Stimulated activated CD4-positive, alpha-beta T cell treated with anti-CD3 and anti-CD28 coated beads, Interleukin-1b, Interleukin-23, amount 100 ng/mL, for 4 hours (primary cell): Measurements from ENCODE around the gene PTH.
A peak's percentile ranks its signal among the peaks of the same experiment; 100 is the strongest.

Experiments
- DNase-seq, 2 donors: peaks; one replicate each; pipeline ENCODE4 v3.0.0-alpha.2; 2020; ENCODE audit warnings: low read depth in 2 of 2

Gene PTH

DNA sequence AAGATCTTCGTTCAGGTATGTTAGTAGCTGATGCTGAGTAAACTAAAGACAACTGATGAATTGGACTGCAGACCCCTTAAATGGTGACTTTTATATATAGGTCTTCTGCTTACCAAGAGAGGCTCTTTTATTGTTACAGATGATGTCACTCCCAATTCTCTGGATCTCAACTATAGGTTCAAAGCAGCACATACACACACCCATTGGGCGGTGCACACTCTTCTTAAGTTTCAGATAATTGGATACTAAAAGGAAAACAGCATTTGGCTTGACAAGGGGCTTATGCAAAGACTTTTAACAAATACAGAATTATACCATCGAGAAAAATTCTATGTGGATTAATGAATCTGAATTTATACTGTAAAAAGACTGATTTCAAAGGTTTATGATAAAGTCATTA is at the start of gene PTH:
TSS of gene PTH (minus strand) at position 69 of the 400 bp plus-strand sequence. CDS start 3,142 bp downstream, outside the sequence.
- no peak for DNase-seq

GRCh38 chr11:13538044-13538443 is 42.2 kb upstream of the PTH start:
- no peak for DNase-seq

DNA sequence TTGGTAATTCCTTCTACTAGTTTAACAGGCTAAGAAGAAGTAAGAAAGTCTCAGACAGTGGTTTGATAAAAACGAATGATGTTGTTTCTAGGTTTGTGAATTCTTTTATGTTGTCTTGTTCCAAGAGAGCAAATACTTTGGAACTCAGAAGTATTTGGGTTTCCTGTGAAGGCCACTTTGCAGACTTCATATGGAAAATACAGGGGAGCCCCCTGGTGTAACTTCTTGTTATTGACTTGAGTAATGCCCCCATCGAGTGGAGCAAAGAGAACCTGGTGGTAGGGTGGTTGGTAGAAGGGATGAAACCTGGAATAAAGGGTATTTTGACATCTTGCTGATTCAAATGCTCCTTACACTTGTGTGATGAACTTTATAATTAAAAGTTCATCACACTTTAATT is 40.0 kb upstream of the PTH start:
- DNase-seq, result no peak

- DNase-seq, result no peak
Measured at GRCh38 chr11:13534358-13534757, 38.6 kb upstream of the PTH start.

- no peak for DNase-seq
Measured at GRCh38 chr11:13525257-13525656, 29.5 kb upstream of the PTH start.

DNA sequence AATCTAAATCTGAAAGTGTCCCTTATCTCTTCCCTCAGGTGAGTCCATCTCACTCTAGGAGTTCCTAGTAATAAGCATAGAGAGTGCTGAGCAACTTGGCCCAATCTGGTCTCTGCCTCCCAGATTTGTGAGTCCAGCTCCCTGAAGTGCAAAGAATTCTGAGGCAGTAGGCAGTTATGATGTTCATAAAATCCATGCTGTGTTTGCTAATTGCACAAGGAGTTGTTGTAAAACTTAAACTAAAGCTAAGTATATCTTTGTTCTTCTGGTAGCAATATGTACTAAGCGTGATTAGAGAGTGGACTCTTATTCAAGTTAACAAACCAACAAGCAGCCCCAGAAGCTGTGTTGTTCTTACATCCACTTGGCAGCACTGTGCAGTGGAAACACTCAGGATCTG is 7.6 kb upstream of the PTH start:
- no peak for DNase-seq

GRCh38 chr11:13502492-13502891 is 6.7 kb upstream of the PTH start:
- no peak for DNase-seq

DNA sequence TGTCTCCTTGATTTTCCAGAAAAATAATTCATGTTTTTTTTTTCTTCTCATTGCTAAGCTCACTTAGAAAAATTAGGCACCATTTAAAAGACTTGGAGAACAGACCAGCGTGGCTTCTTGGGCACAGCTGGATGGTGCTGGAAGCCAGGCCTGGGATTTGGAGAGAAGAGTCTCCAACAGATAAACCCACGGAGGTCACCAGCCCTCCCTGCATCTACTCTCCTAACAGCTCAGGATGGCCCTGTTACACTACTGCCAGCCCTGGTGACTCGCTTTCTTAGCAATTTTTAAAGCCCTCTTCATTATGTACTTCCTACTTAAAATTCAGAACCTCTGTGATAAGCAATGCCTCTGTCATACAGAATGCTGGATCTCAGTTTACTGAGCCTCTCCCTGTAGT is 1.7 kb downstream of the PTH start:
- no peak for DNase-seq

DNA sequence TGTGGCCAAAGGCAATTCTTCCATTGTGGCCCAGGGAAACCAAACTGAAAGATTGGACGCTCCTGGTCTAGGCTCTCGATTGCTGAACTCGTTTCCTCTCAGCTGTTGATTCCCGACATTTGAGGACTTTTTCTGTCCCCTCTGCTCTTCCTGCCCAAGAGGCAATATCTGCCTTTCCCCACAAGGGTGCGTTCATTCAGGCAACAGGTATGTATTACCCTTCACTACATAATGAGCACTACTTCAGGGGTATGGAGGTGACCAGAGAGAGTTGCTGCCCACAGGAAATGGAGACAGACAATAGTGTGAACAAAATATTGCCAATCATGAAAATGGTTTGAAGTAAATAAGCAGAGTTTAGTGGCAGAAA is 8.2 kb downstream of the PTH start:
- no peak for DNase-seq

DNA sequence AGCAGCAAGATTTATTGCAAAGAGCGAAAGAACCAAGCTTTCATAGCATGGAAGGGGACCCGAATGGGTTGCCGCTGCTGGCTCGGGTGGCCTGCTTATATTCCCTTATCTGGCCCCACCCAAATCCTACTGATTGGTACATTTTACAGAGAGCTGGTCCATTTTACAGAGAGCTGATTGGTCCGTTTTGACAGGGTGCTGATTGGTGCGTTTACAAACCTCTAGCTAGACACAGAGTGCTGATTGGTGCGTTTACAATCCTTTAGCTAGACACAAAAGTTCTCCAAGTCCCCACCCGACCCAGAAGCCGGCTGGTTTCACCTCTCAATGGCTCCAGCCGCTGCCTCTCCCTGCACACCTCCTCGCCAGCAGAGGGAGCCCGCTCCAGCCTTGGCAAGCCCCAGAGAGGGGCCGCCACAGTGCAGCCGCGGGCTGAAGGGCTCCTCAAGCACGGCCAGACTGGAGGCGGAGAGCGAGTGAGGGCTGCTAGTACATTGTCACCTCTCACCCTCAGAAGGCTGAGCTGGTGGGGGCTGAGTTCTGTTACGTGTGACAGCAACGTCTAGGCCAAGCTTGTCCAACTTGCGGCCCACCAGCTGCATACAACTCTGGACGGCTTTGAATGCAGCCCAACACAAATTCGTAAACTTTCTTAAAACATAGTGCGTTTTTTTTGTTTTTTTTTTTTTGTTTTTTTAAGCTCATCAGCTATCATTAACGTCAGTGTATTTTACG is 8.7 kb downstream of the PTH start:
- DNase-seq, result peak; percentile 49 to 57

- no peak for DNase-seq
Measured at GRCh38 chr11:13480198-13480597, 15.6 kb downstream of the PTH start.

- DNase-seq, result no peak
Measured at GRCh38 chr11:13479688-13480087, 16.1 kb downstream of the PTH start.

DNA sequence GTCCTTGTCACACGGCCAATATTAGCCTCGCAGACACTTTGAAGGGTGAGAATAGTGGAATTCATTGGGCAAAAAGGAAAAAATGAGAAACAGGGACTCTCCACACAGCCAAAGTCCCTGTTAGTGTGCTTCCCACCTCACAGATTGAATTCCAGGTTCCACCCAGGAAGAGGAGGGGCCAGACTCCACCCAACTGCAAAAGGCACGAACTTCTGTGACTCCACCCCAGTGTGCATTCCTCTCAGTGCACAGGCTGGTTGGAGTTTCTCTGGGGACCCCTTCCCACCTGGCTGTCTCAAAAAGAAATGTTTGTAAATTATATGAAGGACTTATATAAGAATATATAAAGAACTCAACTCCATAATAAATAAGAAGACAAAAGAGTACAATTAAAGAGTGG is 20.7 kb downstream of the PTH start:
- DNase-seq, result no peak

- DNase-seq, result no peak
Measured at GRCh38 chr11:13473013-13473722, 22.6 kb downstream of the PTH start.

DNA sequence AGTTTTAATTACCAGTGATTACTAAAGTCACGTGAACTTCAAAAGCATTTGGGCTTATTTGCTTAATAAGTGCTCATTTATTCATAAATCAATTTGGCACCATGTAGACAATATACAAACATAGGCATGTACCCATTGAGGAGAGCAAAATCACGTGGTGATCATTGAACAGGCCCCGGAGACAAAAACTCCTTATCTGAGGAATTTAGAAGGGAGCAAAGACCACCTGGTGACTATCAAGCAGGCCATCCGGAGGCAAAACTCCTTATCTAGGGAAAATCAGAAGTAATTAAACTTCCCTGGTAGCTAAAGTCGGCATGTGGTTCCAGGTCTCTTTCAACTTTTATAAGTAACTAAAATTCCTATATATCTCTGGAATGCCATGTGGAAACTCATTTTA is 27.0 kb downstream of the PTH start:
- no peak for DNase-seq

- no peak for DNase-seq
Measured at GRCh38 chr11:13465909-13466371, 29.9 kb downstream of the PTH start.

DNA sequence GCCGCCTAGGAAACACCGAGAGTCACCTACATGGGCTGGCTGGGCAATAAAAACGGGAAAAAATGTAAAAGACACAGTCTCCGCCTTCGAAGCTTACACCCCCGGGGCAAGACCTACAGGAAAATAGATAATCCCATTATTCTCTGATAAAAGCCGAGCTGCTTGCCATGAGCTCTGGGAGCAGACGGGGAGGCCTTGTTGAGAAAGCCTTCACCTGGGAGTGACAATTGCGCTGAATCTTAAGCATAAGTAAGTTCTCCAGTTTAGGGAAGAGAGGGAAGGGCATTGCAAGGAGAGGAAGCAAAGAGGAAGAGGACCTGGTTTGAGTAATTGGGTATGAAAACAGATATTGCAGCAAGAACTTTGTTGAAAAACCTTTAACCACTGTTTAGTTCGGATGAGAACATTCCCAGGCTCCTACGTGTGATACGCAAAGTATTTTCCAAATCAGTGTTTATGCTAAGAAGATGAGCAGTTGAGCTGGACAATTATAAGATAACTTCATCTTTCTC is 32.0 kb downstream of the PTH start:
- no peak for DNase-seq

DNA sequence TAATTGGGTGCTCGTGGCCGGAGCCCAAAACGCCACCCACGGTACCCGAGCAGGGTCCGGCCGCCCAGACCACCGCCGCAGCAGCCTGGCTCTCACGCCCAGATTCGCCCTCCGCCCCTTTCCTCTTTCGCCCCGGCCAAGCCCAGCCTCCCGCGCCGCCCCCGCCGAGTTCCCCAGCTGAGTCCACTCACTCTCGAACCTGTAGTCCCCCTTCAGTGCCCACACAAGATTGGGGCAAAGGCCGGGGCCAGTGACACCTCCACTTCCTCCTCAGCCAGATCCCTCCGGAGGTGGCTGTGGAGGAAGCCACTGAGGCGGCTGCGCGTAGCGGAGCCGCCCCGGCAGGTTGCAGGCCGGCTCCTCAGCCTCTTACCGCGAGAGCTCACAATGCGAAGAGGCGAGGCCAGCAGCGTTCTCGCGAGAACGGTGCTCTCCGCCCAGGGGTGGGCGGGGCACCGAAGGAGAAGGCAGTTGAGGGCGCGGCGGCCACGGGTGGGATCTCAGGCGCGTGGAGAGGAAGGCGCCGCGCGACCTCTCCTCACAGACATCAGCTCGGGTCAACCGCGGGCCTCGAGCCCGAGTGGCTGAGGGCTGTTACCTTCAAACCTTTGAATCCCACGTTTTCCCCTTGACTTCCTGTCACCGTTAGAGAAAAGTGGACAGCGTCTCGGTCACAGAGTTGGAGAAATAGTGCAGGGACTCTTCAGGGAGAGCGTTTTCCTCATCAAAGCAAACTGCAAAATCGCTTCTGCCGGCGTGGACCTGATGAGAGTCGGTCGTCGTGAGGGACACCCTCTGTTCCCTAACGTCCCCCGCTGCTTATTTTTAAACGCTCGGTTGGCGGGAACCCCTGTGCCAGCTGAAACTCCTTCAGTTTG is 32.7 kb downstream of the PTH start, which contains the start of gene BTBD10:
TSS of gene BTBD10 (minus strand) at position 322 of the 878 bp plus-strand sequence. CDS start 18,098 bp downstream, outside the sequence.
- DNase-seq, result peak; percentile 87

DNA sequence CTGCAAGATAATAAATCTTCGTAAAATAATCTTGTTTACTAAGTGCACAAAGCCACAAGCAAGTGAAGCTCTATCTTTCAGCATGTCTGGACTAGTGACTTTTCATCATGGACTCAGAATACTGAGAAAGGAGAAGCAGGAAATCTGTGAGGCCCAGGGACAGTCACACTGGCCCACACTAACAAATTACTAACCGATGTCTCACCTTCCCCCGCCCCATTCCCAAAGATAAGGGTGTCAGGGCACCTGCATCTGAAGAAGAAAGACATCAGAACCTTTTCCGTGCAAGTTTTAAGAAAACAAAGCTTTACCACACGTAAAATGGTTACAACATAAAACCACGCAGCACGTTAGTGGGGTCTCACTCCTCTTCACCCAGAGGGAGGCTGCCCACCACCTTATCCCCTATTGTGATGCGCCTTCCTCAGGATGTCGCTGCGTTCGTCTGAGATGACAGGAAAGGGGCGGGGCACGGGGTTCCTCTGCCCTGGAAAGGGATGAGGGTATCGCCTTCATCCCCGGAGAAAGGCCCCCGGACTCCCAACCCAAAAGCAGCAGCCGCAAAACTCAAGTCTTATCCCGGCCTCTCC is 33.4 kb downstream of the PTH start:
- DNase-seq, result peak in 1 of 2 donors; percentile 37

GRCh38 chr11:13461291-13461690 is 34.5 kb downstream of the PTH start:
- DNase-seq, result no peak

DNA sequence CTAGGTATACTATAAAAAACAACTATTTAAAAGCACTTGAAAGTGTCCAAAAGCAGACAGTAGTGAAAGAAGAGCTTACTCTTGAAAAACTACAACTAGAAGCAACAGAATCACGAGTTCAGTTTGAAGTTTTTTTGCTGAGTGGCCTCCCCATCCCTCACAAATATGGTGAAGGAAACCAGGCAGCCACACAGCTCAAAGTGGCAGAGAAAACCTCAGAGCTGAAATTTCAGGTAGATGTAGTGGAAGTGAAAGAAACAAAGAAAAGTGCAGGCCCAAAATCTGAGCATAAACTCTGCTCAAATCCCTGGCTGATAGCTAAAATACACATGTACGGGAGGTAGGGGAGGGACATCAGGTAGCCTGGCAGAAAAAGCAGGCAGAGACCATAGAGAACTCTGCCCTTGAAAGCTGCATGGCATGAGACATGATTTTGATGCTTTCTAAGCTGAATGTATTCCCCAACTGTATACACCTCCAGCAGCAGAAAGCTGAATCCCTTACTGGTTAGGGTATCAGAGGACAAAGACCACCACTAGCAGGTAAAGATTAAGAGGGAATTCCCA is 44.9 kb downstream of the PTH start:
- DNase-seq, result no peak
